ENCODE results near the gene KIF3A. TPM values are rescaled to one million over a fixed set of nuclear protein-coding genes. Genes with fewer than 3 reads are reported as not detected.

The KIF3A gene
- total RNA-seq, 1 experiment from 2014 or later, result 13.2 TPM

DNA sequence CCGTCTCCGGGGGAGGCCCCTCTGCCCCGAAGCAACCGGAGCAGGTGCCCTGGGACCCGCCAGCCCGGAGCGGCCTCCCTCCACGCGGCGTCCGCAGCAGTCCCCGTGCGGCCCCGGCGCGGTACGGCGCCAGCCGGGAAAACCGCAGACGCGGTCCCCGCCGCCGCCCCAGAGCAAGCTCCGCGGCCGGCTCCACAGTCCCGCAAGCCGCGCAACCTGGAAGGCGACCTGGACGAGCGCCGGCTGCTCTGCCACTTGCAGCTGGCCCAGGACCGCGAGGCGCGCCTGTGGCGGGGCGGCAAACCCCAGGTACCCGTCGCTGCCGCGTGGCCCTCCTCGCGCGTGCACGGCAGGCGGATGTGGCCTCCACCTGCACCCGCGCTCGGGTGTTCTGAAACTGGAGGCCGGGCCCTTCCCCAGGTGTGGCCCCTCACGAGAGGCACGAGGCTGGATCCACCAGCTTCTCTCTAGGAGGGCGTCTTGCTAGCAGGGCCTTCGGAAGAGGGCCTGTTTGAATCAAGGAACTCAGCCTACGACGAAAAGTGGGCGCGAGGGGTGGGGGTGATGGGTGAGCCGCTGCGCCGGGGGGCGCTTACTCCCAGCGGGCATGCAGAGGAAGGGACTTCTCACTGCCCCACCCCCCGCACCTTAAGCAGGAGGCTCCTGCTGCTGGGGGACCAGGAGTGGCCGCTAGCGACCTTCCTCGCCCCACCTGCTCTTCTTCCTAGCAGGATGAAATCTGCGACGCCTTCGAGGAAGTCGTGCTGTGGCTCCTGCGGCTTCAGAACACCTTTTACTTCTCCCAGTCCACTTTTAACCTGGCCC, 10.5 kb upstream of the KIF3A start:
- Mint-ChIP-seq H3K9me3 (peaks cover 0 to 3% of the 10 kb centered on the region in 2 experiments; a peak in 1 of 5 replicates), H3K27ac (no peak overlapping the region), H3K4me1 (peaks cover 0 to 3% of the 10 kb centered on the region in 2 experiments; a peak in 1 of 4 replicates), H3K36me3 (ENCODE audit: insufficient read depth in 1 of 3, low read depth in 3 of 3) (no peaks in the 10 kb centered on the region; a peak in 1 of 7 replicates), H3K27me3 (ENCODE audit: low read depth) (peaks cover 65% of the 10 kb centered on the region), H3K4me3 (peak overlapping the region; percentile 43 to 67; a peak in 4 of 5 replicates)
- H4K5ac ChIP-seq (ENCODE audit: insufficient read length, low read depth, low read length), result no peak overlapping the region
- H3K9me3 ChIP-seq (ENCODE audit: control insufficient read depth, low read depth, low read length), result no peaks in the 10 kb centered on the region
- H4K8ac ChIP-seq (replicated peaks; ENCODE audit: insufficient read length, low read depth, low read length), result no peak overlapping the region
- no peak overlapping the region for H2BK12ac ChIP-seq (ENCODE audit: insufficient read length, low read depth, low read length)
- no peak overlapping the region for H2BK20ac ChIP-seq (ENCODE audit: low read depth, low read length, poor library complexity, severe bottlenecking)
- no peak overlapping the region for H3K4ac ChIP-seq (ENCODE audit: low read depth, low read length)
- H3K9ac ChIP-seq (ENCODE audit: extremely low read depth, insufficient read length, low read length), result no peak overlapping the region
- H3K23ac ChIP-seq (ENCODE audit: insufficient read length, low read depth, low read length), result no peak overlapping the region
- WGBS (ENCODE audit: extremely low coverage, insufficient read length, low lambda C conversion rate), result no CpG with 5 or more reads among the region's 76 CpGs
- H2BK15ac ChIP-seq (ENCODE audit: low read depth, low read length), result no peak overlapping the region
- H3K18ac ChIP-seq (ENCODE audit: insufficient read length, low read depth, low read length), result no peak overlapping the region
- no peak overlapping the region for H2AFZ ChIP-seq (ENCODE audit: low read length)
- no peak overlapping the region for H2BK5ac ChIP-seq (ENCODE audit: insufficient read length, low read length)
- H3K79me1 ChIP-seq (ENCODE audit: insufficient read depth, low read depth, low read length, poor library complexity, severe bottlenecking), result no peaks in the 10 kb centered on the region
- peaks cover 16% of the 10 kb centered on the region; the same call in 1 of the 2 replicates for H3K27me3 ChIP-seq (ENCODE audit: insufficient read depth, low read length)
- H3K14ac ChIP-seq (ENCODE audit: insufficient read depth, low read length), result no peak overlapping the region; the same call in 1 of the 2 replicates
- no peak overlapping the region for H3K27ac ChIP-seq (ENCODE audit: insufficient read length, low read depth, low read length)
- H3K4me2 ChIP-seq (ENCODE audit: insufficient read depth, insufficient read length, low read length), result peak overlapping the region; percentile 23
- no peaks in the 10 kb centered on the region for H4K20me1 ChIP-seq (ENCODE audit: control insufficient read depth, insufficient read depth, insufficient read length)
- no peak overlapping the region for H4K91ac ChIP-seq (ENCODE audit: insufficient read length, low read depth, low read length)
- H3K79me2 ChIP-seq (ENCODE audit: insufficient read depth, low read length), result no peaks in the 10 kb centered on the region
- H2AK5ac ChIP-seq (ENCODE audit: insufficient read length, low read length), result no peak overlapping the region
- peak; percentile 60 for DNase-seq
- TF ChIP-seq, protein P1, sequence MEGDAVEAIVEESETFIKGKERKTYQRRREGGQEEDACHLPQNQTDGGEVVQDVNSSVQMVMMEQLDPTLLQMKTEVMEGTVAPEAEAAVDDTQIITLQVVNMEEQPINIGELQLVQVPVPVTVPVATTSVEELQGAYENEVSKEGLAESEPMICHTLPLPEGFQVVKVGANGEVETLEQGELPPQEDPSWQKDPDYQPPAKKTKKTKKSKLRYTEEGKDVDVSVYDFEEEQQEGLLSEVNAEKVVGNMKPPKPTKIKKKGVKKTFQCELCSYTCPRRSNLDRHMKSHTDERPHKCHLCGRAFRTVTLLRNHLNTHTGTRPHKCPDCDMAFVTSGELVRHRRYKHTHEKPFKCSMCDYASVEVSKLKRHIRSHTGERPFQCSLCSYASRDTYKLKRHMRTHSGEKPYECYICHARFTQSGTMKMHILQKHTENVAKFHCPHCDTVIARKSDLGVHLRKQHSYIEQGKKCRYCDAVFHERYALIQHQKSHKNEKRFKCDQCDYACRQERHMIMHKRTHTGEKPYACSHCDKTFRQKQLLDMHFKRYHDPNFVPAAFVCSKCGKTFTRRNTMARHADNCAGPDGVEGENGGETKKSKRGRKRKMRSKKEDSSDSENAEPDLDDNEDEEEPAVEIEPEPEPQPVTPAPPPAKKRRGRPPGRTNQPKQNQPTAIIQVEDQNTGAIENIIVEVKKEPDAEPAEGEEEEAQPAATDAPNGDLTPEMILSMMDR (conservative IDR thresholded peaks at IDR 0.05), result no peak
- peaks cover 6% of the 10 kb centered on the region for H3K23me2 ChIP-seq (ENCODE audit: insufficient read length, low read depth, low read length, poor library complexity, severe bottlenecking)
- no peak overlapping the region for H3K56ac ChIP-seq (ENCODE audit: insufficient read length, low read depth, low read length)
- no peaks in the 10 kb centered on the region for H3K4me1 ChIP-seq (ENCODE audit: insufficient read depth, low read length)
- no peak overlapping the region for H2BK120ac ChIP-seq (ENCODE audit: low read depth, low read length, poor library complexity, severe bottlenecking)
- no peak overlapping the region for H3T11ph ChIP-seq (ENCODE audit: low read length)
